Ovary (tissue), 9 donors: ENCODE measurements around the gene TRIM37. TPM values are rescaled to one million over a fixed set of nuclear protein-coding genes. Genes with fewer than 3 reads are reported as not detected.

Experiments
- DNase-seq, 5 donors: peaks; one replicate each; pipeline ENCODE4 v3.0.0-alpha.2; 2019 to 2020
- H3K27ac ChIP-seq, 2 donors: fragments of 200-600 bp; one replicate each; pipeline versions ENCODE4 v1.5.1 to v1.8.0; 2019 to 2022
- H3K27me3 ChIP-seq: fragments of 200-600 bp; one replicate; pipeline ENCODE4 v1.8.0; 2022
- H3K36me3 ChIP-seq: fragments of 200-600 bp; sonication (generic); one replicate; pipeline ENCODE4 v1.5.1; 2019
- H3K4me1 ChIP-seq: one replicate; pipeline ENCODE4 v1.8.1; 2013; ENCODE audit warnings: mild to moderate bottlenecking, moderate library complexity; ENCODE audit not compliant: insufficient read depth
- H3K4me3 ChIP-seq: fragments of 200-600 bp; sonication (generic); one replicate; pipeline ENCODE4 v1.5.1; 2017
- H3K9me3 ChIP-seq, 2 donors: fragments of 200-600 bp in 1 of 2; sonication (generic) in 1 of 2; one replicate each; pipeline versions ENCODE4 v1.5.1 to v1.8.1; 2013 to 2019; ENCODE audit warnings: mild to moderate bottlenecking in 1 of 2, moderate library complexity in 1 of 2
- CTCF ChIP-seq, 3 donors: fragments of 450-650 bp in 2 of 3; fragments of 200-600 bp in 1 of 3; IDR thresholded peaks; one replicate each; pipeline versions ENCODE4 v1.5.1 to v1.8.0; 2016 to 2022; ENCODE audit warnings: antibody characterized with exemption in 3 of 3, mild to moderate bottlenecking in 1 of 3
- EP300 ChIP-seq: sonication (generic); formaldehyde crosslinking; IDR thresholded peaks from one replicate; pipeline ENCODE4 v1.6.1; 2017; ENCODE audit warnings: antibody characterized with exemption
- POLR2A ChIP-seq: fragments of 450-650 bp; IDR thresholded peaks from one replicate; pipeline ENCODE4 v1.6.1; 2017; ENCODE audit warnings: antibody characterized with exemption, mild to moderate bottlenecking, moderate library complexity
- WGBS, 3 donors: extraction: QIAGEN DNeasy Blood & Tissue Kit in 1 of 3; methylation state at CpG; one replicate each; pipeline versions ENCODE4 v1.1.5 to v1.1.7; 2013 to 2017; 5-methylcytosine and 5-hydroxymethylcytosine counted together
- intact Hi-C, 4 donors: fragments of 100-400 bp; cut with DNase I; formaldehyde crosslinking; loops; one replicate each; pipeline versions ENCODE4 v1.11.0 to v1.15.1; 2022 to 2023
- polyA plus RNA-seq, 2 donors: library from polyadenylated mRNA; stranded (reverse); fragments of 200-250 nt in 1 of 2; fragments of 350-450 nt in 1 of 2; fragmentation: Illumina TruSeq in 1 of 2; extraction: RNeasy Lipid Tissue Mini Kit (QIAGEN cat#74804) in 1 of 2; gene quantifications; one replicate each; pipeline ENCODE4 v1.2.3, GENCODE V29; 2013 to 2014
- total RNA-seq, 7 donors: library from RNA; depleted of rRNA in 2 of 7; stranded (reverse); fragments of >200 nt in 2 of 7; fragmentation: NEBNext Ultra II Directional in 3 of 7; extraction: Animal tissue kit (Norgen Biotek cat#: 25700) in 3 of 7; gene quantifications; one replicate each; pipeline versions ENCODE4 v1.1.0 to v1.2.4, GENCODE V29; 2016 to 2023
- donor health status: DM: no; HTN: no; CAD: no; lungs with moderate emphysema.
- donor health status: DM: no; HTN: no; CAD: no.
- donor health status: Bipolar disorder and iron deficiency.
- donor health status: DM: yes; HTN: yes; CAD: no.
- donor health status: DM: no; HTN: no; CAD: no.
- donor health status: DM: yes; HTN: yes; CAD: no.

The TRIM37 gene
- total and polyA plus RNA-seq, 9 donors = 8.9 to 21.8 (median 16.8) TPM

DNA sequence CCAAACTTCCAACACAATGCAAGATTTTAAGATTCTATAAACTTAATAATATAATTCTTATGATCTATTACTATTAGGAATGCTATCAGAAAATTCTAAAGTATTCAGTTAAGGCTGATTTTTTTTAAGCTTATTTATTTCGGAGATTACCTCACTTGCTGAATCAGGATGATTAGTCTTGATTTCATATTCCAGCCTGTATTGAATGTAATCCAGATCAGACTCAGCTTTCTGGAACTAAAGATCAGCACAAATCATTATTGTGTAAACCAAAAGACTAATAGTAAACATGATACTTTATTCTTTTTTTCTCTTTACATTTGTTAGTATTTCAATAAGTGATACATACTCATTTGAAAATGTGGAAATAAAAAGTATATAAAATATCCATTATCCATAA, 24.5 kb upstream of the TRIM37 start:
- 83 to 88% (median 88%) methylated on average over 1 of the region's 1 CpG for WGBS, 3 donors
- Histone ChIP-seq H3K36me3 (no peaks in the 10 kb centered on the region), H3K4me3 (no peak overlapping the region), H3K27ac (no peak overlapping the region), H3K27me3 (no peaks in the 10 kb centered on the region), H3K4me1 (no peaks in the 10 kb centered on the region), H3K9me3 (no peaks in the 10 kb centered on the region)
- TF ChIP-seq POLR2A = no peak
- TF ChIP-seq EP300 = no peak
- intact Hi-C loops = no loop called here
- DNase-seq = no peak

- DNase-seq = no peak
- no peaks in the 10 kb centered on the region for H3K27me3 ChIP-seq
- no peaks in the 10 kb centered on the region for H3K9me3 ChIP-seq
- TF ChIP-seq CTCF (IDR thresholded peaks at IDR 0.05) (no peak), EP300 (no peak), POLR2A (no peak)
- H3K4me1 ChIP-seq = no peaks in the 10 kb centered on the region
- H3K27ac ChIP-seq = no peak overlapping the region
- H3K36me3 ChIP-seq = no peaks in the 10 kb centered on the region
- intact Hi-C loops = no loop called here
- H3K4me3 ChIP-seq = no peak overlapping the region
- WGBS, 3 donors = 46 to 93% (median 48%) methylated on average over 2 of the region's 2 CpGs
Observed at GRCh38 chr17:59129814-59130213, 23.1 kb upstream of the TRIM37 start.

DNA sequence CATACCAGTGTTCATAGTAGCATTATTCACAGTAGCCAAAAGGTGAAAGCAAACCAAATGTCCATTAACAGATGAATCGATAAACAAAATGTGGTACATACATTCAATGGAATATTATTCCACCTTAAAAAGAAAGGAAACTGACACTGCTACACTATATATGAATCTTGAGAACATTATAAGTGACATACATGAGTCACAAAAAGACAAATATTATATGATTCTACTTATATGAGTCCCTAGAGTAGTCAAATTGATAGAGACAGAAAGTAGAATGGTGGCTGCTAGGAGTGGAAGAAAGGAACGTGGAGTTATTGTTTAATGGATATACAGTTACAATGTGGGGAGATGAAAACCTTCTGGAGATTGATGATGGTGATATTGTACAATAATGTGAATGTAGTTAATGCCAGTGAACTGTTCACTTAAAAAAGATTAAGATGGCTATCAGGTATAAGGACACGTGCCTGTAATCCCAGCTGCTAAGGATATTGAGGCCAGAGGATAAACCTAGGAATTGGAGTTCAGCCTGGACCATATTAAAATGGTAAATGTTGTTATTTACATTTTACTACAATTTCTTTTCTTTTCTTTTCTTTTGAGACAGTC, 20.2 kb upstream of the TRIM37 start:
- Histone ChIP-seq H3K36me3 (no peaks in the 10 kb centered on the region), H3K4me1 (no peaks in the 10 kb centered on the region), H3K27me3 (no peaks in the 10 kb centered on the region), H3K9me3 (no peaks in the 10 kb centered on the region), H3K4me3 (no peak overlapping the region), H3K27ac (no peak overlapping the region)
- WGBS, 3 donors = 61 to 86% (median 63%) methylated on average over 3 of the region's 3 CpGs
- TF ChIP-seq CTCF (IDR thresholded peaks at IDR 0.05) (no peak), EP300 (no peak), POLR2A (no peak)
- DNase-seq = no peak
- intact Hi-C loops = no loop called here

DNA sequence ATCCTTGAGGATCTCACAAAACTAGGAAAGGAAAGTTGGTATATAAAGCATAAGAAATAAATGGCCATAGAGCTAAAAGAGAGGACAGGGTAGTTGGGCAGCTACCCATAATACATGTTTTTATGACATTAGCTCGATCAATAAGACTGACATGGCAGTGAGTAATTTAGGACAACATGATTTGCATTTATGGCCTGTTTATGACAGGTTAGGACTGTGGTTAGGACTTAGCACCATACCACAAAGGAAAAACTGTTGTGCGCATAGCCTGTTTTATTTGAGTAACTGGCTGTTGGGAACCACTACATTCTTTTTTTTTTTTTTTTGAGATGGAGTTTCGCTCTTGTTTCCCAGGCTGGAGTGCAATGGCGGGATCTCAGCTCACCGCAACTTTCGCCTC, 18.0 kb upstream of the TRIM37 start:
- TF ChIP-seq CTCF (IDR thresholded peaks at IDR 0.05) (no peak), POLR2A (no peak), EP300 (no peak)
- no peaks in the 10 kb centered on the region for H3K4me1 ChIP-seq
- DNase-seq = no peak
- H3K4me3 ChIP-seq = no peak overlapping the region
- H3K36me3 ChIP-seq = no peaks in the 10 kb centered on the region
- WGBS, 3 donors = 91 to 95% (median 93%) methylated on average over 6 of the region's 6 CpGs
- intact Hi-C loops = no loop called here
- H3K27me3 ChIP-seq = no peaks in the 10 kb centered on the region
- no peaks in the 10 kb centered on the region for H3K9me3 ChIP-seq
- H3K27ac ChIP-seq = no peak overlapping the region

DNA sequence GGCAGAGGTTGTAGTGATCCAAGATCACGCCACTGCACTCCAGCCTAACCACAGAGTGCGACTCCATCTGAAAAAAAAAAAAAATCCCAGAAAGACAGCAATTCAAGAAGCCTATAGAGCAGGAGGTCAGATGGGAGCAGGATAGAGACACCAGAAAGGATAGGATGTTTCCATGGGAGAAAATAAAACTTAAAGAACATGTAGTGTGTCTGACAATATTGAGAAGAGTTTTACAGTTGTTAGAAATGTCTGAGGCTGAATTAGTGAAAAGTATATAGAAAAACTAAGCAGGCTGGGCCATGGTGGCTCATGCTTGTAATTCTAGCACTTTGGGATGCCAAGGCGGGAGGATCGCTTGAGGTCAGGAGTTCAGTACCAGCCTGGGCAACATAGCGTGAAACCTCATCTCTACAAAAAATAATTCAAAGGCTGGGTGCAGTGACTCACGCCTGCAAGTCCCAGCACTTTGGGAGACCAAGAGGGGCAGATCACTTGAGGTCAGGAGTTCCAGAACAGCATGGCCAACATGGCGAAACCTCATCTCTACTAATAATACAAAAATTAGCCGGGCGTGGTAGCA, 15.3 kb upstream of the TRIM37 start:
- no peaks in the 10 kb centered on the region for H3K36me3 ChIP-seq
- no peaks in the 10 kb centered on the region for H3K4me1 ChIP-seq
- whole genome bisulfite sequencing, 3 donors = 94 to 98% (median 97%) methylated on average over 9 of the region's 9 CpGs
- TF ChIP-seq POLR2A (no peak), CTCF (IDR thresholded peaks at IDR 0.05) (no peak), EP300 (no peak)
- intact Hi-C loops = no loop called here
- no peak overlapping the region for H3K27ac ChIP-seq
- H3K4me3 ChIP-seq = no peak overlapping the region
- H3K9me3 ChIP-seq = no peaks in the 10 kb centered on the region
- no peak for DNase-seq
- H3K27me3 ChIP-seq = no peaks in the 10 kb centered on the region
